ENCODE data around the gene DCTN5.
A peak's percentile ranks its signal among the peaks of the same experiment; 100 is the strongest.
"Not testable (repeated sequence)": the region's sequence is repeated elsewhere in the genome, so short reads cannot be mapped to it uniquely, and the experiment has no call there.

The DCTN5 gene

DNA sequence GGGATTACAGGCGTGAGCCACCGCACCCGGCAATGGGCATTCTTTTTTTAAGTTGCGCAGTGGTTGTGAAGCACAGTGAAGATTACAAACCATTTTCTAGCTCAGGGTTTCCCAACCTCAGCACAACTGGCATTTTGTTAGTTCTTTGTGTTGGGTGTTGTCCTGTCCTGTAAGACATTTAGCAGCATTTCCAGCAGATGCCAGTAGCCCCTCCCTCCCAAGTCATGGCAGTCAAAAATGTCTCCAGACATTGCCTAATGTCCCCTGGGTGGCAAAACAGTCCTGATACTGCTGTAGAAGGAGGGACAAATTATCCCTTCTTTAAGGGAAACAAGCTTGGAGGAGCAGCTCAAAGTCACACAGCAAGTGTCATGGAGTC is 53.0 kb downstream of the DCTN5 start:
- DNase-seq (ENCODE audit: low spot score): no peak

DNA sequence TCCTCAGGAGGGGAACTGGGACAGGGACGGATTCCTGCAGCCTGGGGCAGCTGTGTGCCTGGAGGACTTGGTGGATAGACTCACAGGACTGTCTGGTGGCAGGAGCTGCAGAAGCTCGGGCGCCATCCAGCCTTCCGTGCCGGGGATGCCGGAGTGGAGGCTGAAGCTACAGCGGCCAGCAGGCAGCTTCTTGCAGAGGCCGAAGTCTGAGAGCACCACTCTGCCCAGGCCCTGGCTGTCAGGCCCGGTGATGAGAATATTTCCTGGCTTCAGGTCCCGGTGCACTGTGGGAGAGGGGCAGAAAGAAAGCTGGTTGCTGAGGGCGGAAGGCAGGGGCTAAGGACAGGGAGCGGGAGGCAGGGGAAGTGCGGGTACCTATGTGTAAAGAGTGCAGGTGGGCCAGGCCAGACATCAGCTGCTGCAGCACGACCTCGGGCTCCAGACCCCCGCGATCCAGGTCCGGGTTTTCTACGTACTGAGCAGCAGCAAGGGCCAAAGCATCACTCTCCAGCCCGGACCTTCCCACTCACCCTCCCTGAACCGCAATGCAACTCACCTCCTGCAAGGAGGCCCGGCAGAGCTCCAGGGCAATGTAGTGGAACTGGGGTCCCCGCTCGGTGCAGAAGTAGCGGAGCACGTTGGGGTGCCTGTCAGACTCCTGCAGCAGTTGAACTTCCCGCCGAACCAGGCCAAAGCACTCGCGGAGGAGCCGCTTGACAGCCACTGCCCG is 53.5 kb downstream of the DCTN5 start:
- peak; percentile 55 for DNase-seq (ENCODE audit: low spot score)

DNA sequence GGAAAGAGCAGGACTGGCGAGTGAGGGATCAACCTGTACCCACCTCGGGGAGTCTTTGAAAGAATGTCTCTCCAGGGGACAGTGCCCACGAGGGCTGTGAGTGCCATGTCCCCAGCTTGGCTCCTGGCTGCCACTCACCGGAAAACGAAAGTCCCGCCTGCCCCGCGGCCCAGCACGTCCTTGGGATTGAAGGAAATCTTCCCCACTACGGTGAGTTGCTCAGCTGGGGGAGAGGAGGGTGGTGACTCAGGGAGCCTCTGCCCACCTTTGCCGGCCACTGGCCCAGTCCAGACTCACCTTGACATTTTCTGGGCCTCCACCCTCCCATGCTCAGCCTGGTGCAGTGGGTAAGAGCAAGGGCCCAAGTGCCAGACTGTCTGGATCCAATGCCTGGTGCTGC is 54.5 kb downstream of the DCTN5 start:
- DNase-seq (ENCODE audit: low spot score): no peak

DNA sequence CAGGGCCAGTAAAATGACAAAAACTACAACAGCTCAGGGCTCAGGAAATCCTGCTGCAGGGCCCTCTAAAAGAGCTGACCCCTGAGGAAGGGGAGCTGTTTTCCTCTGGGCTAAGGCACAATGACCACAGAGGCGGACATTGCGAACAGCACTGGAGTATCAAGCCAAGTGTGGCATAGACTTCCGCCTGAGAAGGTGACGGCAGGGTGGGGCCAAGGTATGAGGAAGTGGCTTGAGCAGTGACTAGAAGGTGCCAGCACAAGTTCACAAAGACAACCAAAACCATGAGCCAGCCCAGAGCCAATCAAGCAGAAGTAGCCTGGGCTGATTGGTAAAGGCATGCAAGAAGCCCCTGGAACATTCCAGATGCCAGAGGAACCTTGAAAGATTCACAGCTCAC is 57.8 kb downstream of the DCTN5 start:
- peak; percentile 63 for DNase-seq (ENCODE audit: low spot score)

DNA sequence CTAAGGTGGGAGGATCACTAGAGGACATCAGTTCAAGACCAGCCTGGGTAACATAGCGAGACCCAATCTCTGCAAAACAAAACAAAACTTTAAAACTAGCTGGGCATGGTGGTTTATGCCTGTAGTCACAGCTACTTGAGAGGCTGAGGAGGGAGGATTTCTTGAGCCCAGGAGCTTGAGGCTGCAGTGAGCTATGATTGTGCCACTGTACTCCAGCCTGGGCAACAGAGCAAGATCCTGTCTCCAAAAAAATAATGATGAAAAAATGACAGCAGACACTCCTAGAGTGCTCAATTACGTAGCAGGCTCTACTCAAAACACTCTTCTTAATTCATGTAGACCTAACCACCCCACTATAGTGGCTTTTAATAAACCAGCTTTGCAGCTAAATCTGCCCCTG is 58.8 kb downstream of the DCTN5 start:
- DNase-seq (ENCODE audit: low spot score): no peak

DNA sequence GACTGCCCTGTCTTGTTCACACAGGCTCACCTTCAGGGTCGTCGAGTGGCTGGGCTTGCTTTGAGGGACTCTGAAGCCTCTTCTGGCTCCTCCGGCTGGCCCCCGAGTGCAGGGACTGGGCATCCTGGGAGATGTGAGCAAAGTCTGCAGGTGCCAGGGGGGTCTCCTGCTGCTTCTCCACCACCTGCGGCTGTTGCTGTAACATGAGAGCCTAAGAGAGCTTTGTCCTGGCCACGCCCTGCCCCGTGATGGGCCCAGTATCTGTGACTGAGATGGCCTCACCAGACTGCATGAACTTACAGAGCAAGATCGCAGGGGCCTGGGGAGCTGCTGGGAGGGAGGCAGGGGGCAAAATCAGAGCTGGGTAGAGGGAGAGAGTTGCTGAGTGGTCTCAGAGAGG is 59.2 kb downstream of the DCTN5 start:
- DNase-seq (ENCODE audit: low spot score): no peak

DNA sequence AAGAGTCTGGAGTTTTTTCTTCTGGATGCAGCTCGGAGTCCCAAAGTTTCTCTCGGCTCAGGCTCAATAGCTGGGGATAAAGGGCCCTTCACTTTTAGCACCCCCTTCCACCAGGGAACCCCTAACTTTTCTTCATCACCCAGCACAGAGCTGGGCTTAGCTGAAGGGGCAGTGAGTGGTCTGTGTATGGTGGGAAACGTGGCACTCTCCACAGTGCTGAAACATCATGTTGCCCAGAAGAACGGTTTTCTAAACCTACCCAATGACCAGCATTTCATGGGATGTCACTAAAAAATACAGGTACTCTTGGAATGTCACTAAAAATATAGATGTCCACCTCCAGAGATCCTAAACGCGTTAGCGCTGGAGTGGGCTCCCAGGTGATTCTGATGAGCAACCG is 59.8 kb downstream of the DCTN5 start:
- DNase-seq (ENCODE audit: low spot score): no peak

DNA sequence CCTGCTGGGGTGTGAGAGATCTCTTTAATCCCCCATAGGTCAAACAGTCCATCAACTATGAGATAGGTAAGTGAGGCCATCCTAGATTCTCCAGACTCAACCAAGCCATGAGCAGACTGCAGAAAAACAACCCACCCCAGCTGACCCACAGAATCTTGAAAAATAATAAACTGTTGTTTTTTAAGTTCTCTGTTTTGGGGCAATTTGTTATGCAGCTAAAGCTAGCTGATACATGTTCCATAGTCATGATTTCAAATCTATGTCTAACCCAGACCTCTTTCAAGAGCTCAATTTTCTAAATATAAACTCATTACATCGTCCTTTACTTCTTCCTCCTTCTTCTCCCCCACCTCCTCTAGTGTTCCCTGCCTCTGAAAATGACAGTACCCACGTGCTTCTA is 61.7 kb downstream of the DCTN5 start:
- no peak for DNase-seq (ENCODE audit: low spot score)

DNA sequence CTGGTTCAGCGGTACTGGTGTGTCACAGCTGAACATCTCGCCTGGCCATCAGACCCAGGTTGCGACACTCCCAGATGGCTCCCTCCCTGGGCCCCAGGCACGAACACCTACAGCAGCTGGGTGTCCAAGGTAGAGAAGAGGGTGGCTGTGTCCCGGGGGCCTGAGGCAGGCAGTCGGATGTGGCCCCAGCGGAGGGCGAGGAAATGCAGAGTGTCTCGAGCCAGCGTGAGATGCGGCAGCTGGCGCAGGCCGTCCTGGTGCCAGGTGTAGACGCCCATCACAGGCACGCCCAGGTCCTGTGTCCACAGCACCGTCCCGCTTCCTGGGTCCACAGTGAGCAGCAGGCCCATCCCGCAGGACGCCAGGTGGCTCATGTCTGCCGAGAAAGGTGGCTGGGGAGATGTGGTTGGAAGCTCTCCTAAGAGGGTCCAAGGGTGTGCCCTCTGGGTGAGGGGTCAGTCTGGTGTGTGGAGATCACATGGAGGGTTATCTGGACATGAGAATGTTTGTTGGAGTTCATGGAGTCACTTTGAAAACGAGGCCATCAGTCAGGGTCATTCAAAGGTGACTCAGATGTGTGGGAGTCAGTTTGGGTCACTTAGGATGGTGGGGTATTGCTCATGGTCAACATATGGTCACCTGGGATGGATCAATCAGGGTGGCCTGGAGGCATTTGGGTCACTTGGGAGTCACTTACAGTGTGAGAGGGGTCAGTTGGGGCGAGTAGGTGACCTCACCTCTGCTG is 63.7 kb downstream of the DCTN5 start:
- DNase-seq (ENCODE audit: low spot score): no peak

DNA sequence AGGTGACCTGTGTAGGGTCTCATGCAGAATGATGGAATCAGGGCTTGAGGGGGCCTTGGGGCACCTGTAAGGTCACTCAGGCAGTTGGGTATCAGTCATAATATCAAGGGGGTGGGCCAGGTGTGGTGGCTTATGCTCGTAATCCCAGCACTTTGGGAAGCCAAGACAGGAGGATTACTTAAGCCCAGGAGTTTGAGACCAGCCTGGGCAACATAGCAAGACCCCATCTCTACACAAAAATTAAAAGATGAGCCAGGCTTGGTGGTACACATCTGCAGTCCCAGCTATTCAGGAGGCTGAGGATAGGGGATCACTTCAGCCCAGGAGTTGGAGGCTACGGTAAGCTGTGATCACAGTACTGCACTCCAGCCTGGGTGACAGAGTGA is 64.2 kb downstream of the DCTN5 start:
- DNase-seq (ENCODE audit: low spot score): no peak

DNA sequence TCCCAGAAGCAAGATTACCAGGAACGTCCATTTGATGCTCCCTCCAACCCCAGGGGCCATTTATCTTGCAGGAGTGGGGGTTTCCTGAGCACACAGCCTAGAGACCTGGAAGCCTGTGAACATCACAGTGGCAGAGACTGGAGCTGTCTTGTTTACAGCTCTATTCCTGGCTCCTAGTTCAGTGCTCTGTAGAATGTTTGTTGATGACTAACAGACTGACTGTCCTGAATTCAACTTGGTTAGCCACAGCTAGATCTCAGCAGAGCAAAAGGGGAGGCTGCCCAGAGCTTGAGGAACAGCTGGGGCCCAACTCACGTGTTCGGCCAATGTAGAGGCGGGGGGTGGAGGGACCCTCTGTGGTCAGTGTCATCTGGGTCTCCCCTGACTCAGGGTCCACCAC is 65.2 kb downstream of the DCTN5 start:
- no peak for DNase-seq (ENCODE audit: low spot score)

DNA sequence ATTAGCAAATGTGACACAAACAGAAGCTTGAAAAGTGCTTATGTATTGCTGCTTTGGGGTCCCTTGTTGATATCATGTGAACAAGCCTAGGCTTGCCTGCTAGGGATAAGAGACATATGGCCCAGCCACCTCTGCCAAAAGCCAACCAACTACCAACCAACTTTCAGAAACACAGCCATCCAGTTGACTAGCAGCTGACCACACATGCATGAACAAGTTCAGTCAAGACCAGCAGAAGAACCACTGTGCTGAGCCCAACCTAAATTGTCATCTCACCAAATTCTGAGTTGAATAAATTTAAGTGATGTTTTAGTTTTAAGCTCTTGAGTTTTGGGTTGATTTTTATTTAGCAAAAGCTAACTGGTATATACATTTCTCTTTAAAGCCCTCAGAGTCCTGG is 68.3 kb downstream of the DCTN5 start:
- no peak for DNase-seq (ENCODE audit: low spot score)

DNA sequence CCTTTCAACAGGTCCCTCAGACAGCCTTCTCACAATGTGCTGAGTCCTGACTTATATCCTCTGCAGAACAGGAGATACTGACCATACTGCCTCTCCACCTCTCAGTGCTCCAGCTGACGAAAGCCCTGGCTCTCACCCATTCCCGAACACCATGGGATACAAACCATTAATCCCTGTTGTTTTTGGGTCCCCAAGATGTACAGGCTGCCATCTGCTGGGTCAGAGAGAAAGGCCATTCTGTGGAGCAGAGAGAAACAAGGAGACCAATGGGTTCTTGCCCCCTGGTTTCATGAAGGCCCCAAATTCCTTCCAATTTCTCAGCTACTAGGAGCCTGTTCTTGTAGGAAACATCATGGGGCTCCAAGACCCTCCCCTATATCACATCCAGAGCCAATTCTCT is 68.7 kb downstream of the DCTN5 start:
- DNase-seq (ENCODE audit: low spot score): no peak

DNA sequence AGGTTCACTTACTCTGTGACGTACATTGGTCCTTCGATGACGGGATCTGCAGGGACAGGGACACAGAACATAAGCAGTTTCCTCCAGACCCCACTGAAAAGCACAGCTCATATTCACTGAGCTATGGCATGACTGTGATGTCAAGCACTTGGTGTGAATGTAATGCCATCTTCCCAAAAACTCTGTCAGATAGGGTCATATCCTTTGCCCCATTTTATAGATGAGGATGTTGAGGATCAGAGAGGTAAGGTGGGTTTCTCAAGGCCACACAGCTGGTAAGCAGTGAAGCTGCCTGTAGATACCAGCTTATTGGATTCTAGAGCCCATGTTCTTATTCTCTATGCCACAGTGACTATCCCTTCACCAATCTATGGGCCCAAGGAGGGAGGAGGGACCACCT is 69.2 kb downstream of the DCTN5 start:
- DNase-seq (ENCODE audit: low spot score): no peak

DNA sequence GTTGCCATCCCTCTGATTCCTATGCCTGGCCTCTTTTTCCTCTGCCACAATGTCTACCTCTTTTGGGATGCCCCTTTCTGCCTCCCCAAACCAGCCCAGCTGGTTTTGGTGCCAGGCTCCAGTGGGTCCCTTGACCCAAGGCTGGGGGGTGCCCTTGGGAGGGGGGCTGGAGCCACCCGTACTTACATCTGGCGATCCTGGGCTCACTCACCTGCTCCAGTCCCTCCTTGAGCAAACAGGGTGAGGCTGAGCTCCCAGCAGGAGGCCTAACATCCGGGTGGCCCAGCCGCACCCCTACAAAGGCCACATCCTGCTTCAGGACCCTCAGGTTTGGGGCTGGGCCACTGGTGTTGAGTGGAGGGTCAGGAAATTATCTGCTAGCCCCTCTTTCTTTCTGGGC is 70.5 kb downstream of the DCTN5 start:
- no peak for DNase-seq (ENCODE audit: low spot score)

DNA sequence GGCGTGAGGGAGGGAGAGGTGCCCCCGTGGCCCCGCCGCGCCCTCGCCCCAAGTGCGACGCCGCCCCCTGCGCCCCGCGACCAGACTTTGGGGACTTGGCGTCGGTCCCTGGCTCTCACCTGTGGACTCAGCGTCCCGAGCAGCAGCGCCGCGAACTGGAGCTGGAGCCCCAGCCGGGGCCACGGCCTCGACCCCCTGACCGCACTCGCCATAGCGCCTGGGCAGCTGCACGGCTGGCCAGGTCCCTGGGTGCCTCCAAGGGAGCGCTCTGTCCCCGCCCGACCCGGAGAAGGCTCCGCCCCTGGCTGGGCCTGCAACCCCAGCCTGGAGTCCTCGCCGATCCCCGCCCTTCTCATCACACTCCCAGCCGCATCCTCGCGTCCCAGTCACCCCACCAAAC is 71.7 kb downstream of the DCTN5 start, which contains the start of gene ERN2:
ERN2 (minus strand) TSS at position 247 of the 400 bp plus-strand sequence; CDS start at position 212, 35 bp downstream.
- no peak for DNase-seq (ENCODE audit: low spot score)

DNA sequence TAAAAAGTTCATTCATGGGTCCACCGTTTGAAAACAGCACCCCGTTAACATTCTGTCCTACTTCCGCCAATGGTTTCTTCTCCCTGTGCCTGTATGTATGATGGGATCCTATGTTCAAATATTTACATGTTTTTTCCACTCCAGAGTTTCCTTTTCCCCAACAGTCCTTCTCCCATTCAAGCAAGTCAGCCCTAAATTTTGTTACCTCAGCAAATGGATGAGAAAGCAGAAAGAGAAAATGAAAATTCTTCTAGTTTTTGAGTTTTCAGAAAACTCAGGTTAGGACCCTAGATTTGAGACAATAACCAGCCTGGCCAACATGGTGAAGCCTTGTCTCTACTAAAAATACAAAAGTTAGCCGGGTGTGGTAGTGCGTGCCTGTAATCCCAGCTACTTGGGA is 75.2 kb downstream of the DCTN5 start:
- no peak for DNase-seq (ENCODE audit: low spot score)

DNA sequence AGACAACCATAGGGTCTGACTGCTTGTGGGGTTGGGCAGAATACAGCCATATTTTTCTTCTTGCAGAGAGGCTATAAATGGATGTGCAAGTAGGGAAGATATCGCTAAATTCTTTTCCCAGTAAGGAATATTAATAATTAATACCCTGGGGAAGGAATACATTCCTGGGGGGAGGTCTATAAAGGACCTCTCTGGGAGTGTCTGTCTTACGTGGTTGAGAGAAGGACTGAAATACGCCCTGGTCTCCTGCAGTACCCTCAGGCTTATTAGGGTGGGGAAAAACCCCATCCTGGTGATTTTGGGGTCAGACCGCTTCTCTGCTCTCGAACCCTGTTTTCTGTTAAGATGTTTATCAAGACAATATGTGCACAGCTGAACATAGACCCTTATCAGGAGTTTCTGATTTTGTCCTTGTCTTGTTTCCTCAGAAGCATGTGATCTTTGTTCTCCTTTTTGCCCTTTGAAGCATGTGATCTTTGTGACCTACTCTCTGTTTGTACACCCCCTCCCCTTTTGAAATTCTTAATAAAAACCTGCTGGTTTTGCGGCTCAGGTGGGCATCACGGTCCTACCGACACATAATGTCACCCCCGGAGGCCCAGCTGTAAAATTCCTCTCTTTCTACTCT is 81.5 kb downstream of the DCTN5 start:
- not testable (repeated sequence) for DNase-seq (ENCODE audit: low spot score)

DNA sequence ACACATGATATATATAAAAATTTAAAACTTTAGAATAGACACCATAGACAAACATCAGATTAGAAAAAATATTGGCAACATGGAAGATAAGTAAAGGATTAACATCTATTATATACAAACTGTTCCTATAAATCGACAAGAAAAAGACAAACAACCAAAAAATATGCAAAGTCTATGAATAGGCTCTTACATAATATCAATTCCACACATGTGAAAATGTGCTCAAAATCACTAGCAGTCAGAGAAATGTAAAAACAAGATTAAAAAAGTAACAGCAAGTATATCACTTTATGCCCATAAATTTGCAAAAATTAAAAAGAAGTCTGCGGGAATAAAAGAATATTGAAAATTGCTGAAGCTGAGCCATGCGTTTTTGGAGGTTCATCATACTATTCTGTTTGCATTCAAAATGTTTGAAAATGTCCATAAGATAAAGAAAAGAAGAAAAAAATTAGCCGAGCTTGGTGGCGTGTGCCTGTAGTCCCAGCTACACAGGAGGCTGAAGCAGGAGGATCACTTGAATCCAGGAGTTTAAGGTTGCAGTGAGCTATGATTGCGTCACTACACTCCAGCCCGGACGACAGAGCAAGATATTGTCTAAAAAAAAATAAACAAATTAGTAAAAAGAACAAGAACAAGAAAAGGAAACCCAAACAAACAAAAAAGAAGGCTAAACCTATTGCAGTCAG is 83.0 kb downstream of the DCTN5 start:
- no peak for DNase-seq (ENCODE audit: low spot score)

DNA sequence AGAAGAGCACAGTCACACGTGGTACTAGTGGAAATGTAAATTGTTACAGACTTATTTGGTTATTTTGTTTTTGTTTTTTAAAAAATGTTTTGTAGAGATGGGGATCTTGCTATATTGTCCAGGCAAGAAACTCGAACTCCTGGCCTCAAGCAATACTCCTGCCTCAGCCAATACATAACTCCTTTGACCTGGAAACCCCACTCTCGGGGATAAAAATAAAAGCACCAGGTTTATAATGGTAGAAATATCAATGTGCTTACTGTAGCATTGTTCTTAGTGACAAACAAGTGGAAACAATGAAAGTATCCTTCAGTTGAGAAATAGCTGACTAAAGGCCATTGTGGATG is 83.5 kb downstream of the DCTN5 start:
- DNase-seq (ENCODE audit: low spot score): no peak

DNA sequence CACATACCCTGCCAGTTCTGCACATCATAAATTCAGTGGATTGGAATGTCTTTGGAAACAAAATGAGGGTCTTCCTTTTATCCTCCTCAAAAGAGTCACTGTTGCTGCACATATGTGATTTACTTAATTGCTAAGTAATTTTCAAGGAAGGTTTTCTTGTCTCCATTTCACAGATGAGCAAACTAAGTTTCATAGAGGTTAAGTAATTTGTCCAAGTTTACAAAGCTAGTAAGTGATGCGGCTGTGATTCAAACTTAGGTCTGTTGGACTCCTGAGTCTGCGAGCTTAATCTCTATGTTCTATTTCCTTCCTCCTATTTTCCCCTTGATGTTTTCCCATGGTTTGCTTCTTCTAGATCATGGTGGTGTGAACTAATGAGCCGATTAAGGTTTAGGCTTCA is 85.4 kb downstream of the DCTN5 start:
- DNase-seq (ENCODE audit: low spot score): no peak
